ENCODE data around the gene GNG3. TPM values are rescaled to one million over a fixed set of nuclear protein-coding genes. Genes with fewer than 3 reads are reported as not detected.
"Not testable (repeated sequence)": the region's sequence is repeated elsewhere in the genome, so short reads cannot be mapped to it uniquely, and the experiment has no call there.

Gene GNG3
- not detected for total RNA-seq
- long read RNA-seq = 0 reads

DNA sequence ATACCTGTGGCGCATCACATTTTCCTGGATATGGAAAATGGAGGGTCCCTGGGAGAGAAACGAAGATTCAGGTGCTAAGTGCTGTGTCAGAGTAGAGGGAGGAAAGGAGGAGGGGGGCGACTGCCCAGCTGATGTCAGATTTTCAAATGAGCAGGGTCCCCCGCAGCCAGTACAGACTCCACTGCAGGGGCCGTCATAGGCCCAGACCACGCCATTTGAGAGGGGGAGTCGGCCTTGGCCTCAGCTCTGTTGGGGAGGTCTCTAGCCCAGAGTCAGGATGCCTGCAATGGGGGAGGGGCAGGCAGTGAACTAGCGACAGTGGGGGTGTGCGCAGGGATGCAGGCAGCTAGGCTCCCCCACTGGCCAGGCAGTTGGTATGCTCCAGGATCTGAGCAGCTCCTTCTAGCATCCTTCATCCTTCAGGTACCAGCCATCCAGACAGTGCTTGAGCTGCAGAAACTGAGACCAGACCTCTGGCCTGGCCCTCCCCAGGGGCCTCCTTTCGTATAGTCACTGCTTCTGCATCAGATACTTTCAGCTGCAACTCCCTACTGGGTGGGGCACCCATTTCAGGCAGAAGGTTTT is at the start of gene GNG3, which contains the start of gene BSCL2:
GNG3 (plus strand) TSS at position 400 of the 585 bp plus-strand sequence. CDS start 620 bp downstream, outside the sequence.
BSCL2 (minus strand) TSS at position 148 of the 585 bp plus-strand sequence. CDS start 229 bp downstream, outside the sequence.
- DNase-seq (no peak), ATAC-seq (ENCODE audit: poor library complexity) (no peak)
- intact Hi-C loops (cut with DNase I) = no loop called here

DNA sequence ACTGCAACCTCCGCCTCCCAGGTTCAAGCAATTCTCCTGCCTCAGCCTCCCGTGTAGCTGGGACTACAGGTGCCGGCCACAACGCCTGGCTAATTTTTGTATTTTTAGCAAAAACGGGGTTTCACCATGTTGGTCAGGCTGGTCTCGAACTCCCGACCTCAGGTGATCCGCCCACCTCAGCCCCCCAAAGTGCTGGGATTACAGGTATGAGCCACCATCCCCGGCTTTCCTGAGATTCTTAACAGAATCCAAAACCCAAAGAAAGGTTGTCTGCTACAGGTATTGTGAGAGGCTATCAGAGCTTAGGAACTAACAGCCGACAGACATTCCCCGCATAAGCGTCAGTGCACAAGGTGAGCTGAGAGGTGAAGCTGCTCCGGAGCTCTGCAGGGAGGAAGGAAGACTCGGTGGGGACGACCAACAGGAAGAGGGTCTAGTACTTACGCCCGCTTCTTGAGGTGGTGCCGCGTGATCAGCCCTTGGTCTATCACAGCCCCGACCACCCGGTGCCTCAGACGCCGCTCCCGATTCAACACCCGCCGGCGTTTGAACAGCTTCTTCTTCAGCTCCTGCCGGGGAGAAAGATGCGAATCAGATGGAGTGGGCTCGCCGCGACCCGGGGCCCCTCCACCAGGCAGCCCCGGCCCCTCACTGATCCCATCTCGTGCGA is 42.9 kb upstream of the GNG3 start:
- DNase-seq = no peak
- ATAC-seq (ENCODE audit: poor library complexity) = peak; percentile 32
- intact Hi-C loops (cut with DNase I) = no loop called here

GRCh38 chr11:62665075-62665598 is 42.3 kb upstream of the GNG3 start, which contains the start of the genes C11orf98 and CSKMT:
Gene C11orf98 (minus strand): TSS chr11:62665210. CDS start chr11:62665169, 41 bp downstream.
Gene CSKMT (plus strand): TSS chr11:62665312. CDS start chr11:62665880, 568 bp downstream.
- ATAC-seq (ENCODE audit: poor library complexity) (peak; percentile 98), DNase-seq (peak; percentile 96)
- intact Hi-C loops (cut with DNase I) = no loop called here

DNA sequence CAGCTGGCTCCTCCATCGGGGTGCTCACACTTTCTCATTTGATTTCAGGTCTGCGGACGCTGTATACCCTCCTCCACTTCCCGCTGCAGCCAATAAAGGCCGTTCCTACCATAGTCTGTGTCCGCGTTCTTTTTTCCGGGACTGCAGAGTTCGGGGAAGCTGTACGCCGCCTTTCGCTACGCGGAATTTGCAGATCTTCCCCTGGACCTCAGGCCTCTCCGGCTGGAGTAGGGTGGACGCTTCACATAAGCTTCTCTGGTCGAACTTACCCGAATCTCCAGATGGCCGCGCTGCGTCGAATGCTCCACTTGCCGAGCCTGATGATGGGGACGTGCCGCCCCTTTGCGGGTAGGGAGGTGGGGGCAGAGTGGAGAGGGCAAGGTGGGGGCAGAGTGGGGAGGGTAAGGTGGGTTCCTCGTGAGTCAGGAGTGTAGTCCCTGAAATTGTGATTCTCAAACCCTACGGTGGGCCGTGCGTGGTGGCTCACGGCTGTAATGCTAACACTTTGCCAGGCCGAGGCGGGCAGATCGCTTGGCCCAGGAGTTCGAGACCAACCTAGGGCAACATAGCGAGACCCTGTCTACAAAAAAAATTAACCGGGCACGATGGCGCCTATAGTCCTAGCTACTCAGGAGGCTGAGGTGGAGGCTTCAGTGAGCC is 41.7 kb upstream of the GNG3 start:
- DNase-seq (peak; percentile 73), ATAC-seq (ENCODE audit: poor library complexity) (peak; percentile 47)
- intact Hi-C loops (cut with DNase I) = no loop called here

- intact Hi-C loops (cut with DNase I) = no loop called here
- ATAC-seq (ENCODE audit: poor library complexity) (peak; percentile 4), DNase-seq (no peak)
Observed at GRCh38 chr11:62666259-62666926, 41.1 kb upstream of the GNG3 start.

GRCh38 chr11:62667460-62667859 is 40.0 kb upstream of the GNG3 start:
- no peak for DNase-seq
- intact Hi-C loops (cut with DNase I) = no loop called here
- ATAC-seq (ENCODE audit: poor library complexity) = no peak

GRCh38 chr11:62669420-62670161 is 37.9 kb upstream of the GNG3 start:
- ATAC-seq (ENCODE audit: poor library complexity) = no peak
- DNase-seq = no peak
- intact Hi-C loops (cut with DNase I) = no loop called here

- no peak for DNase-seq
- peak; percentile 32 for ATAC-seq (ENCODE audit: poor library complexity)
- intact Hi-C loops (cut with DNase I) = no loop called here
Observed at GRCh38 chr11:62671236-62671607, 36.3 kb upstream of the GNG3 start.

- ATAC-seq (ENCODE audit: poor library complexity) (peak; percentile 87), DNase-seq (peak; percentile 80)
- intact Hi-C loops (cut with DNase I) = no loop called here
Observed at GRCh38 chr11:62671608-62672389, 35.7 kb upstream of the GNG3 start, which contains the start of the genes LBHD1 and UQCC3. Gene LBHD1 (minus strand): TSS chr11:62672267. CDS start chr11:62670031, 2,236 bp downstream. Gene UQCC3 (plus strand): TSS chr11:62671673. CDS start chr11:62671746, 73 bp downstream.

- intact Hi-C loops (cut with DNase I) = no loop called here
- ATAC-seq (ENCODE audit: poor library complexity) (no peak), DNase-seq (no peak)
Observed at GRCh38 chr11:62673196-62673525, 34.3 kb upstream of the GNG3 start.

DNA sequence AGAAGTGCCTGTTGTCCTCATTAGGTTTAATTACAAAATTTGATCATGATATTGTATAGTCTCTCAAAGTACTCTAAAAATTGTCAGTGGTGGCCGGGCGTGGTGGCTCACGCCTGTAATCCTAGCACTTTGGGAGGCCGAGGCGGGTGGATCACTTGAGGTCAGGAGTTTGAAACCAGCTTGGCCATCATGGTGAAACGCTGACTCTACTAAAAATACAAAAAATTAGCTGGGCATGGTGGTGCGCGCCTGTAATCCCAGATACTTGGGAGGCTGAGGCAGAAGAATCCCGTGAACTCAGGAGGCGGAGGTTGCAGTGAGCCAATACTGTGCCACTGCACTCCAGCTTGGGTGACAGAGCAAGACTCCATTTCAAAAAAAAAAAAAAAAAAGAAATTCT is 32.1 kb upstream of the GNG3 start:
- ATAC-seq (ENCODE audit: poor library complexity); DNase-seq; intact Hi-C loops (cut with DNase I): not testable (repeated sequence)

- intact Hi-C loops (cut with DNase I) = no loop called here
- no peak for ATAC-seq (ENCODE audit: poor library complexity)
- DNase-seq = no peak
Observed at GRCh38 chr11:62676698-62677097, 30.8 kb upstream of the GNG3 start.

DNA sequence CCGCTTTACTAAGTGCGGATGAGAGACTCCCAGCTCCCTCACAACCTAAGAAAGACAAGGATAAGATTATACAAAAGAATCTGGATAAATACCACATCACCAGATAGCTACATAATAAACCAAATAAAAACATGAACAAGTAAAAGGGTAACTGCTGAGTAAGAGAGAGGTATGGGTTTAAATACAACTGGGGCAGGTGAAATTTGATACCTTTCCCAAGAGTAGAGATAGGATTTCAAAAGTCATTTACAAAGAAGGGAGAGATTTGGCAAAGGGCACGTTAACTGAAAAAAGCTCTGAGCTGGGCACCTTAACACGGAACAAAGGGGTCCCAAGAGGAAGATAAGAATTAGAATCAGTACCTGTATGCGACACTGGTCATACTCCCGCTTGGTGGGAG is 30.3 kb upstream of the GNG3 start:
- intact Hi-C loops (cut with DNase I) = no loop called here
- ATAC-seq (ENCODE audit: poor library complexity) = no peak
- no peak for DNase-seq

- intact Hi-C loops (cut with DNase I) = no loop called here
- no peak for DNase-seq
- no peak for ATAC-seq (ENCODE audit: poor library complexity)
Observed at GRCh38 chr11:62677714-62678113, 29.8 kb upstream of the GNG3 start.

DNA sequence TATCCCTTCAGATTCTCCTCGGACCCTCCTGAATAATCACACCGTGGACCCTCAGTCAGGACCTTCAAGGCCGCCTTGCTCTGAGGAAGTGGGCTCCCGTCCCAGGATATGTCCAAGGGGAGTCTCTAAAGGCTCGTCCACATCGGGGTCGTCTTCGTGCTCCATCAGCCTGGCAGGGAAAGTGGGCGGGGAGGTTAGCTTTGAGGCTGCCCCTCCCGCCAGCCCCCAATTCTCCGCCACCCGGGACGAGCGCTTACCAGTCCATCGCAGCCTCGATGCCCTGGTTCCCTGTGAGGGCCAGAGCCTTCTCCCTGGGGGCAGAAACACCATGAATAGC is 29.1 kb upstream of the GNG3 start:
- DNase-seq = no peak
- intact Hi-C loops (cut with DNase I) = no loop called here
- ATAC-seq (ENCODE audit: poor library complexity) = no peak

- intact Hi-C loops (cut with DNase I) = no loop called here
- peak; percentile 95 for DNase-seq
- ATAC-seq (ENCODE audit: poor library complexity) = peak; percentile 91
Observed at GRCh38 chr11:62678770-62679696, 28.4 kb upstream of the GNG3 start, which contains the start of gene UBXN1. Gene UBXN1 (minus strand): TSS chr11:62679073. CDS start chr11:62678923, 150 bp downstream.

Measured in Right ventricle myocardium superior (tissue), 1 donor.